AG08395 (cell line): ENCODE results near the gene ANO6.
A peak's percentile ranks its signal among the peaks of the same experiment; 100 is the strongest.

ENCODE experiments used
- DNase-seq: peaks from one replicate; pipeline ENCODE4 v3.0.0; 2012; ENCODE audit warnings: mixed read lengths, low spot score

ANO6 gene

GRCh38 chr12:45408729-45409114, 192.8 kb downstream of the ANO6 start:
- DNase-seq, result no peak

DNA sequence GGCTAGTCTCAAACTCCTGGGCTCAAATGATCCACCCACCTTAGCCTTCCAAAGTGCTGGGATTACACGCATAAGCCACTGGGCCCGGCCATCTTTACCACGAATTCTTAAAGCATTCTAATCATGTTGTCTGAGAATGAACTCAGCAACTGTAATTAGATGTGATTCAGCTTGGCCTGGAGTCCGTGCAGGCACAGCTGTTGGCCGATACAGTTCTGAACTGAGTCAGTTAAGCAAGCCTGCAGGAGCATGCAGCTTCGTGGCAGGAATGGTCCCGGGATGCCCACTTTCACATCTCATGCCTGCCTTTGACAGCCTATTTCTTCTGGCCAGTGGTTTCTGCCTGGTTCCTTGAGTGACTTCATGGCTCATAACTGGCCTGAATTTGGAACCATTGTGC, 194.1 kb downstream of the ANO6 start:
- peak; percentile 77 for DNase-seq

DNA sequence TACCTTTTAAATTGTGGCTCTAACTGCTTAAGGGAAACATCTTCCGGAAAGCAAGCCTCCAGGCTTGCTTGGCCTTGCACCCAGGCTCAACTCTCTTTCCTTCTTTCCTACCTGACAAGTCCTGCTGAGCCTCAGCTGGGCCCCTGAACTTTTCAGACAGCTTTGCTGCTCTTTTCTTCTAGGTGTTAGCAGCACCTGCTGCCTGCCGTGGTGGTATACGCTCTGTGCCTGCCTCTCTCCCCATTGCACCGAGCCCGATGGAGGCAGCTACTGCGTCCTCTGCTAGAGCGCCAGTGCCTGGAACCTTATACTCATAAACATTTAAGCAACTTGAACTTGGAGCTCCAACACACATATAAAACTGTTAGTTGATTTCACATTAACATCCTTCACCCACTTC, 195.7 kb downstream of the ANO6 start:
- no peak for DNase-seq

GRCh38 chr12:45415393-45415817, 199.5 kb downstream of the ANO6 start:
- peak; percentile 96 for DNase-seq

DNA sequence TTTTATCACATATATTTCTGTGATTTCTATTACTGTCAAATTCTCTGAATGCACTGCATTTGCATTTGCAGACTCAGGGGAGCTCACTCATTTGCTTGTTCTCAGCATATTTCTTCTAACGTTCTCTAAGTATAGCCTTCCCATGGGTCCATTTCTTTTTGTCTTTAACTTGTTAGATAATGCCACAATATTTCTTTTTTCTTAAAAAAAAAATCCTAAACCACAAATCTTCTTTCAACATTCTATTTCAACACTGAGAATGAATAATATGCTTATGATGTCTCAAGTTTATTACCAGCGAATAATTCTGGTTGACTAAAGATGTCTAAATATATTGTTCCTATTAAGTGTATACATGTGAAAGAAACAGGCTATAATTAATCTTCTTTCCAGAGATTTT, 200.2 kb downstream of the ANO6 start:
- DNase-seq, result no peak

GRCh38 chr12:45418520-45418919, 202.6 kb downstream of the ANO6 start:
- no peak for DNase-seq

DNA sequence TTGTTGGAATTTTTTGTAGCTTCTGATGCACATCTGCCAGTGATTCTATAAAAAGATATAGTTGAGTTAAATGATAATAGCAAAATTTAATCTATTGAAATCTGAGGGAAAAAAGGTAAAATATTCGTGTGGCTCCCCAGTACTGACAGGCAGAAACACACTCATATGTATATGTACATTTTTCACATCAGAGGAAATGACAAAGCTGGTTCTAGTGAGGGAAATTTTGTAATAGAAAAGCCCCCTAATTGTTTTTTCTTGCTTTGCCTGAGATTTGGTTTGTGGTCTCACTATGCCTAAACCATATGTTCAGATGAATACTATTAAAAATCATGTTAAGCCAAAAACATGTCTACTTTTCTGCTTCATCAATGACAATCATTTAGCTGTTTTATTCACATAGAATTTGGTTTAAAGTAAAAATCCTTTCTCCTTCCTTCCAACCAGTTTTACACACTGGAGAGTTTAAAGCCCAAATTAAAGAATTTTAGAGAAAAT, 203.5 kb downstream of the ANO6 start:
- no peak for DNase-seq

- no peak for DNase-seq
These were observed 205.8 kb downstream of the ANO6 start for GRCh38 chr12:45421736-45422135.

GRCh38 chr12:45423931-45424330, 208.0 kb downstream of the ANO6 start:
- DNase-seq, result no peak

DNA sequence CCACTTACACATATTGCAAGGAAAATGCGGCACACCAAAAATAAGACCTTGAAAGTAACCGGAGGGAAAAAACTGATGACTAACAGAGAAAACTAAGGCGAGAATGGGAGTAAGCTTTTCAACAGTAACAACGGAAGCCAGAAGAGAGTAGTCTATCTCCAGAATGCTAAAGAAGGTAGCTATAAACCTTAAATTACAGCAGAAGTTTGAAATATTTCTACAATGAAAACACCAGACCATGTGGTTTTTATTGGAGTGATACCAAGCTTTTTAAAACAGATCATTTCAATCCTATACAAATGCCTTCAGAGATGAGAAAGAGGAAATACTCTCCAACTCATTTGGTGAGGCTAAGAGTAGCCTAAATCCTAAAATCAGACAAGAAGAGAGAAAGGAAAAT, 209.5 kb downstream of the ANO6 start:
- peak; percentile 25 for DNase-seq

DNA sequence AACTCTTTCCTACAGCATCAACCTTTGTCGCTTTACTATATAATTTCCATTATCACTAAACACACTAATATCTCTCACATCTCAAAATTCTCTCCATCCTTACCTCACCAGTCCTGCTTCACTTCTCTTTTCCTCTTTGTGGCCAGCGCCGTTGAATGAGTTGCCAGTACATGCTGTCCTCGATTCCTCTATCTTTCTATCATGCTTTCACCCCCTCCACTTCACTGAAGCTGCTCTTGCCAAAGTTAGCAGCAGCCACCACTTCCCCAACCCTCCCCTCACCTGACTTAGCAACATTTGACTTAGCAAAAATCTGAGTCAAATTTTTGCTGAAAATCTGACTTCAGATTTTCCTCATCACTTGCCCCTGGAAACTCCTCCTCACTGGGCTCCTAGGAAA, 210.4 kb downstream of the ANO6 start:
- no peak for DNase-seq

DNA sequence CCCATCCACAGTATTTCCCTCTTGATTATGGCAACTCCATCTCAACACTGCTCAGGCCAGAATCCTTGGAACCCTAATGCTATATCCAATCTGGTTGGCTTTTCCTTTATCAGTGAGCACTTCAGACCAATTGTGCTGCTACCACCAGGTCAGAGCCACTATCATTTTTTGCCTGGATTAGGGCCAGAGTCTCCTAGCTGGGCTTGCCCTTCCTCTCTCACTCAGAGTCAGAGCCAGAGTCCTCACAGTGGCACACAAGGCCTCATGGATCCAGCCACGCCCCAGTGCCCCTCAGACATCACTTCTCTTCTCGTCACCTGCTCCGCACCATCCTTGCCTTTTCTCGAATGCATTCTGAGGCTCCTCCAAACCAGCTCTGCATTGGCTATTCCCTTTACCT, 211.1 kb downstream of the ANO6 start:
- DNase-seq, result no peak

DNA sequence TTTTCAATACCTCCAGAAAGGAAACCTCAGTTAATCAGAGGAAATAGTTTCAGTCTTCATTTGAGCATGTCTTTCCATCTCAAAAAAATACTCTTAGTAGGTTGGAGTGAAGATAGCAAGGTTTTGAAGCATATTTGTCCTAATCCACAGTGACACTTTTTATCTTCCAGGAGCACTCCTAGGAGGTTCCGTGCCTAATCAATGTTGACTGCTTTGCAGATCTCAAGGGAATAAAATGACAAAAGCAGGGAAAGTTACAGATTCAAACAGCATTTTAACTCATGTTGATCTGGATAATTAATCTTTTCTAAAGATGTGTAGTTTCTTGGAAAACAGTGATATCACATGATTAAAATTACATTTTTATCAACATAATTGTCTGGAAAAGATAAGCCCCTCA, 213.9 kb downstream of the ANO6 start:
- DNase-seq, result no peak

GRCh38 chr12:45431126-45431525, 215.2 kb downstream of the ANO6 start:
- DNase-seq, result no peak

GRCh38 chr12:45432710-45433109, 216.8 kb downstream of the ANO6 start:
- DNase-seq, result no peak

GRCh38 chr12:45433441-45433868, 217.6 kb downstream of the ANO6 start:
- DNase-seq, result no peak

- no peak for DNase-seq
These were observed 218.2 kb downstream of the ANO6 start for GRCh38 chr12:45434094-45434493.

- no peak for DNase-seq
These were observed 220.2 kb downstream of the ANO6 start for GRCh38 chr12:45435945-45436710.

DNA sequence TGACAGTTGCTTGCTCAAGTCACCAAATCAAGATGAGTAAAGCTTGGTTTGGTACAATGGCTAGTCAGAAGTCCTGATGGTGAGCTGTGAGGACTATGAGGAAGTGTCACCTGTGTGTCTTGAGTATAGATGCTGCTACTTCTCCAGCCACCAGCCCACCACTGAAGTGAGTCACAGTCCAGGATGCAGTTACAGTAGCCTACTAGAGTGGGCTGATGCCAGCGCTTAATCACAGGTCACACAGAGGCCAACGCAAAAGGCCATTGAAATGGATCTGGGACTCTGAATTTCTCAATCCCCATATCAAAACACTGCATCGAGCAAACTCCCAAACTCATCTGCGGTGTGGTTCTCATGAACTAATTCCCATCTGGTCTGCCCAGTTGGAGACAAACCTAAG, 223.1 kb downstream of the ANO6 start:
- no peak for DNase-seq

DNA sequence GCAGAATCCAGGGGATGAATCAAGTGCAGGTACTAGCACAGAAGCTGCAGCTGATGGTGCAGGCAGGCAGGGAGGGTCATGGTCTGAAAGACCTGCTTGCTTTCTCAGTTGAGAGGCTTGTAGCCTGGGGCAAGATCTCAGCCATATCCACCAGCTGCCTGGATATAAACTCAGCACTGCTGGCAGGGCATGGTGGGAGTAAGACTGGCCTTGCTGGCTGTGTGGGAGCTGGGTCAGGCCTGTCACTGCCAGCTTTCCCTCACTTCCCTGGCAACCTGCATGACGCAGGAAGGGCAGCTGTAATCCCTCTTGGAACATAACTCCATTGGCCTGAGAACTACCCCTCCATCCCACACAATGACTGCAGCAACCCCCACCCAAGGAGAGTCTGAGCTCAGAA, 230.1 kb downstream of the ANO6 start:
- no peak for DNase-seq

- DNase-seq, result no peak
These were observed 242.3 kb downstream of the ANO6 start for GRCh38 chr12:45458238-45458637.

GRCh38 chr12:45458854-45459807, 243.2 kb downstream of the ANO6 start:
- no peak for DNase-seq

DNA sequence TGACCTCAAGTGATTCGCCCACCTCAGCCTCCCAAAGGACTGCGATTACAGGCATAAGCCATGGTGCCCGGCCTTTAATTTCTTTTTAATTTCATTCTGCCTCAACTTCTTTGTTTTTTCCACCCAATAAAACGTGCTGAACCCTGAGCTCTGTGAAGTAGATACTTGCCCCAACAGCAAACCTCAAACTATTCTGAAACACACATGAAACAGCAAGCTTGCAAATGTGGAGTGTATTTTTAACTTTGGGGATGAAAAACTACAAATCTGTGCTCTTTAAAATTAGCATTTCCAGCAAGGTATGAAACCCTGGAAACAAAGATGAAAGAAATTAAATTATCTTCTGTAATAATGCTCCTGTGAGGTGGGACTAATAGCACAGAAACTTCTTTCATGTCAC, 246.6 kb downstream of the ANO6 start:
- no peak for DNase-seq
